ENCODE data around the gene CEP95.

Gene CEP95

GRCh38 chr17:64496786-64497564 is 9.8 kb upstream of the CEP95 start, which contains the start of gene POLG2:
TSS of gene POLG2 (minus strand) at chr17:64497054. CDS start at chr17:64496968, 86 bp downstream.
- peak; percentile 82 for DNase-seq (ENCODE audit: low read depth)

GRCh38 chr17:64497565-64498035 is 9.2 kb upstream of the CEP95 start:
- DNase-seq (ENCODE audit: low read depth): no peak

GRCh38 chr17:64498308-64499203 is 8.2 kb upstream of the CEP95 start:
- no peak for DNase-seq (ENCODE audit: low read depth)

- no peak for DNase-seq (ENCODE audit: low read depth)
These were observed 6.8 kb upstream of the CEP95 start for GRCh38 chr17:64499805-64500486.

GRCh38 chr17:64500487-64500859 is 6.3 kb upstream of the CEP95 start:
- DNase-seq (ENCODE audit: low read depth): no peak

- DNase-seq (ENCODE audit: low read depth): no peak
These were observed 5.7 kb upstream of the CEP95 start for GRCh38 chr17:64500862-64501765.

GRCh38 chr17:64502021-64502420 is 4.8 kb upstream of the CEP95 start:
- DNase-seq (ENCODE audit: low read depth): no peak

GRCh38 chr17:64502809-64503208 is 4.0 kb upstream of the CEP95 start:
- no peak for DNase-seq (ENCODE audit: low read depth)

- no peak for DNase-seq (ENCODE audit: low read depth)
These were observed 3.4 kb upstream of the CEP95 start for GRCh38 chr17:64503341-64503740.

- no peak for DNase-seq (ENCODE audit: low read depth)
These were observed 2.7 kb upstream of the CEP95 start for GRCh38 chr17:64503821-64504768.

- DNase-seq (ENCODE audit: low read depth): no peak
These were observed 1.9 kb upstream of the CEP95 start for GRCh38 chr17:64504769-64505339.

- peak; percentile 83 for DNase-seq (ENCODE audit: low read depth)
These were observed 1.2 kb upstream of the CEP95 start for GRCh38 chr17:64505340-64506200.

- peak; percentile 94 for DNase-seq (ENCODE audit: low read depth)
These were observed 589 bp upstream of the CEP95 start, which contains the start of gene DDX5 for GRCh38 chr17:64506201-64506575. TSS of gene DDX5 (minus strand) at chr17:64506289. CDS start at chr17:64506119, 170 bp downstream.

GRCh38 chr17:64507413-64507782 is 621 bp downstream of the CEP95 start:
- no peak for DNase-seq (ENCODE audit: low read depth)

- DNase-seq (ENCODE audit: low read depth): no peak
These were observed 1.9 kb downstream of the CEP95 start for GRCh38 chr17:64508683-64509082.

- DNase-seq (ENCODE audit: low read depth): no peak
These were observed 2.4 kb downstream of the CEP95 start for GRCh38 chr17:64509179-64509578.

GRCh38 chr17:64515419-64515818 is 8.6 kb downstream of the CEP95 start:
- no peak for DNase-seq (ENCODE audit: low read depth)

- no peak for DNase-seq (ENCODE audit: low read depth)
These were observed 9.1 kb downstream of the CEP95 start for GRCh38 chr17:64515829-64516228.

GRCh38 chr17:64519601-64520000 is 12.8 kb downstream of the CEP95 start:
- DNase-seq (ENCODE audit: low read depth): no peak
